ENCODE data around the gene MESD.

DNA sequence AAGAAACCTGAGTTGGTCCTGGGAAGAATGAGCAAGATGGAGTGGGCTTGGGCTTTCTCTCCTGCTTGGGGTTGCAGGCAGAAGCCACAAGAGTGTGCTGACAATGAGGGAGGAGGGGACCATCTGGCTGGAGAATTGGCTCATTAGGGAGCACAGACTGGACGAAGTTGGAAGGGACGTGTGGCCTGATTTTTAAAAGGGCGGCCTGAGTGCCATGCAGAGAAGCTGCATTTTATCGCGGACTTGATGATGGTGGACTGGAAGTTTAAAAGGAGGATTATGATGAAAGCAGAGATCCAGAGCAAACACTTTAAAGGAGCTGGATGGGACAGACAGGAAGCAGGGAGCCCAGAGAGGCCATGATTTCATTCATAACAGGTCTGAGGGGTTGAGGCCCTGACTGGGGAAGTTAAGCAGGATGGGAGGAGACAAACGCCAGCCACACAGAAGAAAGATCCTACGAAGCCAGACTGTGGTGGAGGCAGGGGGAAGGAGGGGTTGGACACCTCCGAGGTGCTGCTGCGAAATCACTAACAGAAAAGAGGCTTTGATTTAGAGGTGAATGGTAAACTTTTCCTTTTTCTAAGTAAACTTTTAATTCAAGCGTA, 34.8 kb upstream of the MESD start:
- no peak for TF ChIP-seq ETS1 (conservative IDR thresholded peaks at IDR 0.05; ENCODE audit: control insufficient read depth, low read depth, low read length)
- TF ChIP-seq ZNF79 (CRISPR knock-in tag; IDR thresholded peaks at IDR 0.05; ENCODE audit: low read depth), result no peak
- no peak for TF ChIP-seq FOXJ3 (CRISPR knock-in tag; IDR thresholded peaks at IDR 0.05)
- no peak for TF ChIP-seq SNAPC5 (CRISPR knock-in tag; IDR thresholded peaks at IDR 0.05)
- TF ChIP-seq CTBP1 (IDR thresholded peaks at IDR 0.05; ENCODE audit: borderline replicate concordance), result no peak
- TF ChIP-seq KDM4B (IDR thresholded peaks at IDR 0.05; ENCODE audit: borderline replicate concordance in 2 of 2, low read depth in 1 of 2), result no peak
- no peak for TF ChIP-seq TAF1 (IDR thresholded peaks at IDR 0.05; ENCODE audit: control insufficient read depth, extremely low read depth, insufficient read depth, low read length, severe bottlenecking)
- no peak for TF ChIP-seq ZNF232 (CRISPR knock-in tag; IDR thresholded peaks at IDR 0.05)
- no peak for TF ChIP-seq DPF2 (IDR thresholded peaks at IDR 0.05)
- TF ChIP-seq KHSRP (IDR thresholded peaks at IDR 0.05), result no peak
- TF ChIP-seq, protein P1, sequence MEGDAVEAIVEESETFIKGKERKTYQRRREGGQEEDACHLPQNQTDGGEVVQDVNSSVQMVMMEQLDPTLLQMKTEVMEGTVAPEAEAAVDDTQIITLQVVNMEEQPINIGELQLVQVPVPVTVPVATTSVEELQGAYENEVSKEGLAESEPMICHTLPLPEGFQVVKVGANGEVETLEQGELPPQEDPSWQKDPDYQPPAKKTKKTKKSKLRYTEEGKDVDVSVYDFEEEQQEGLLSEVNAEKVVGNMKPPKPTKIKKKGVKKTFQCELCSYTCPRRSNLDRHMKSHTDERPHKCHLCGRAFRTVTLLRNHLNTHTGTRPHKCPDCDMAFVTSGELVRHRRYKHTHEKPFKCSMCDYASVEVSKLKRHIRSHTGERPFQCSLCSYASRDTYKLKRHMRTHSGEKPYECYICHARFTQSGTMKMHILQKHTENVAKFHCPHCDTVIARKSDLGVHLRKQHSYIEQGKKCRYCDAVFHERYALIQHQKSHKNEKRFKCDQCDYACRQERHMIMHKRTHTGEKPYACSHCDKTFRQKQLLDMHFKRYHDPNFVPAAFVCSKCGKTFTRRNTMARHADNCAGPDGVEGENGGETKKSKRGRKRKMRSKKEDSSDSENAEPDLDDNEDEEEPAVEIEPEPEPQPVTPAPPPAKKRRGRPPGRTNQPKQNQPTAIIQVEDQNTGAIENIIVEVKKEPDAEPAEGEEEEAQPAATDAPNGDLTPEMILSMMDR (IDR thresholded peaks at IDR 0.05 in 2 of 3, conservative IDR thresholded peaks at IDR 0.05 in 1 of 3; ENCODE audit: insufficient read depth in 2 of 3, low read depth in 1 of 3, low read length in 3 of 3), result no peak
- no peak for TF ChIP-seq NONO (IDR thresholded peaks at IDR 0.05; ENCODE audit: low read depth in 2 of 2, low read length in 1 of 2)
